ENCODE measurements around the gene AIPL1.

AIPL1 gene

DNA sequence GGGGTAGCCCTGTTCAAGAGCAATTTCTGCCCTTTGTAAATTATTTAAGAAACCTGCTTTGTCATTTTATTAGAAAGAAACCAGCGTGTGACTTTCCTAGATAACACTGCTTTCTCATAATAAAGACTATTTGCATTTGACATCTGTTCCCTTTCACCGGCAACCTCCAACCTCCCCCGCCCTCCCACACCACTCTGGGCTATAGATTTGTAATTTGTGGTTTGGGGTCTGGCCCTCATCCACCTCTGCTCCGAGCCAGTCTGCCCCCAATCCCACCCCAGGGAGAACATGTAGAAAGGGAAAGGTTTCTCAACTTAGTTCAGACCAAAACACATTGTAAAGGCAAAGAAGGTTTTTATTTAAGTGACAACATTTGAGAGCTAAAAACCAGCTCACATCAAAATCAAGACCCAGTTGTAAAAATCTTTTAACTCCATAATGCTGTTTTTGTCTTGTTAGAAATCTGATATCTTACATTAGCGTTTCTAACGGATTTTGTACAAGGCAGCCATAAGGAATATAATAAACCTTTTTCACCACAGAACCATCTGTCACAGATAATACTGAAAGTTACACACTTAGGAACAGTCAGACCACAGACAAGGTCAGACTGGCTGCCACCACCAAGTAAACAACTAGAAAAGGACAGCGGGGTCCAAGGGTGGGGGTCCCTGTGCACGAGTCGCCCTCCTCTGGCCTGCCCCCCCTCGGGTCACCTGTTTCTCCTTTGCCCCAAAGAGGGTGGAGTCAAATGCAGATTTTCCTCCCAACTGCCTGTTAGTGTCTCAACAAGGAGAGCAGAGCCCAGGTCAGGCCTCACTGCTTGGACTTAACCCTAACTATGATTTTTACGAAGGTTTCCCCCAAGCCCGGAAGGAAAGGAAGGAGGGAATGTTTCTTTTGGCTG, 16.3 kb upstream of the AIPL1 start:
- no peak for DNase-seq (ENCODE audit: low read depth, low spot score)

DNA sequence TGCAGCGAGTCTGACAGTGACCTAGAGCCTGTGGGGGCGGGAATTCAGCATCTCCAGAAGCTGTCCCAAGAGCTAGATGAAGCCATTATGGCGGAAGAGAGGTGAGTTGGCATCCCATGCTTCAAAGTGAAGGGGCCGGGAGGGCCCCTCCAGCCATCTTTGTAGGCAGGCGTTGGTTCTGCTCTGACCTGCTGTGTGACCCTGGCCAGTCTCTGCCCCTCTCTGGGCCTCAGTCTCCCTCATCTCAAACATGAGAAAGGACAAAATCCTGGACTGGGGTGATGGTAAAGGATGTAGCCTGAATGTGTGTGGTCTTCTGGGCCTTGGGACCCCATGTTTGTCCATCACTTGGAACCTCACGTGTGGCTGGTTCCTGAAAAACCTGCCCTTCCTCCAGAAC, 14.4 kb upstream of the AIPL1 start:
- DNase-seq (ENCODE audit: low read depth, low spot score) = no peak

DNA sequence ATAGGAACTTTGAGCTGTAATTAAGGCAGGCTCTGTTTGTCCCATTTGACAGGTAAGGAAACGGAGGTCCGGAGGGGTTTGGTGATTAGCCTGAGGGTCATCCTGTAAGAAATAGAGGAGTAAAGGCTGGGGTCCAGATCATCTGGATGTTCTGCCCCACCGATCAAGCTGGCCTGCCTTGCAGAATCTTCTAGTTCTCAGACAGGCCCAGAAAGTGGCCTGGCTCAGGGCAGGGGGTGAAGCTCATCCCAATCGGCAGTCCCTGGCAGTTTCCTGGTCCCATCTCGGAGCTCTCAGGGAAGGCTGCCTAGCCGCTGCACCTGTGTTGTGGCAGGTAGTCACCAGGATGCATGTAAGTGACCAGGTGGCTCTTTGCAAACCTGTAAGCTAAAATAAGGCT, 13.6 kb upstream of the AIPL1 start:
- DNase-seq (ENCODE audit: low read depth, low spot score) = no peak

- DNase-seq (ENCODE audit: low read depth, low spot score) = no peak
Observed at GRCh38 chr17:6446516-6447100, 11.7 kb upstream of the AIPL1 start.

GRCh38 chr17:6444571-6445335, 9.8 kb upstream of the AIPL1 start:
- DNase-seq (ENCODE audit: low read depth, low spot score) = no peak

DNA sequence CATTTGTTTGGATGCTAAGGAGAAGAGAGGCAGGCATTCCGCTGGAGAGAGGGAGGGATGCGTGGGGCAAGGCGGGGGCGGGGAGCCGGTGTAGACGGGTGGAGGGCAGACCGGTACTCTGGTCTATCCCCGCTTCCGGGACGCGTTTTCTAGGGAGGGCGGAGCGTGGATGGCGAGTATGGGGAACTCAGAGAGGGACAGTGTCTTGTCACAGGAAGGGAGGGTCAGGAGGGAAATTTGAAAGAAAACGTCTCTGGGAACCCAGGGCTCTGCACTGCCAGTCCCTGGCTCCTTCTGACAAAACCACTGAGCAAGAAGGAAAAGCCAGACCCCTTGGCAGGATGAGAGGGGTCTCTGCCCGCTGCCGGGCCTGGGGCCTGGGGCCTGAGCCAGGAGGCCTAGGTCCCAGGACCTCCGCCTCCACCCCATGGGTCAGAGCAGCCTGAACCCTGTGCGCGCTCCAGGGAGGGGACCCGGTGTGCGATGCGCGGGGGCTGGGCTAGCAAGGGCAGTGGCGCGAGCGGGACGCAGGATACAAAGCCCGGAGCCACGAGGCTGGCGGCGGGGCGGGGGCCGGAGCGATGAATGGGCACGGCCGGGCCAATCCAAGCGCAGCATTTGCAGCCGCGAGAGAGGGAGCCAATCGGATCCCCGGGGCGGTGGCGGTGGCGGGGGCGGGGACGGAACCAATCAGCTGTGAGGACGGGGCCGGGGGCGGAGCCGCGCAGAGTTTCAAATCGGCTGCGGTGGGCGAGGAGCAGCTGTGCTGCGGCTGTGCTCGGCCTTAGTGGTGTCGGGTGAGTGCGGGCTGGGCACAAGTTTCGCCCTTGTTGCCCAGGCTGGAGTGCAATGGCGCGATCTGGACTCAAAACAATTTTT, 9.0 kb upstream of the AIPL1 start, which contains the start of gene PIMREG:
TSS of gene PIMREG (plus strand) at position 764 of the 879 bp plus-strand sequence. CDS start 656 bp downstream, outside the sequence.
- DNase-seq (ENCODE audit: low read depth, low spot score) = no peak

- no peak for DNase-seq (ENCODE audit: low read depth, low spot score)
Observed at GRCh38 chr17:6442775-6443174, 7.9 kb upstream of the AIPL1 start.

DNA sequence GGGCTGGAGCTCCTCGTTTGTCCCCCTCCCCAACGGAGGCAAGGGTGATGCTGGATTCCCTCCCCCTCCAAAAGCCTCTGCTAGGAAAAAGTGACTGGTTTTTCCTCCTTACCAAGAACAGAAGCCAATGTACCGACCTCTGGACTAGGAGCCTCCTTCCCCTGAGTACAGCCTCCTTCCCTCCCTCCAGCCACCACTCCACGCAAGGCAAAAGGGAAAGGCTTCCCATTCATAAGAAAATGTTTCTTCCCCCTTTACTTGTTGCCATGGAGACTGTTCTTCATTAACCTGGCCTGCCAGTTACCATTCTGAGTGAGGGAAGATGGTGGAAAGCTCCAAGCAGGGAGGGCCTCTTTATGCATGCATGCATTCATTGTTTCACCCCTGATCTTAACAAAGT, 5.0 kb upstream of the AIPL1 start:
- no peak for DNase-seq (ENCODE audit: low read depth, low spot score)

DNA sequence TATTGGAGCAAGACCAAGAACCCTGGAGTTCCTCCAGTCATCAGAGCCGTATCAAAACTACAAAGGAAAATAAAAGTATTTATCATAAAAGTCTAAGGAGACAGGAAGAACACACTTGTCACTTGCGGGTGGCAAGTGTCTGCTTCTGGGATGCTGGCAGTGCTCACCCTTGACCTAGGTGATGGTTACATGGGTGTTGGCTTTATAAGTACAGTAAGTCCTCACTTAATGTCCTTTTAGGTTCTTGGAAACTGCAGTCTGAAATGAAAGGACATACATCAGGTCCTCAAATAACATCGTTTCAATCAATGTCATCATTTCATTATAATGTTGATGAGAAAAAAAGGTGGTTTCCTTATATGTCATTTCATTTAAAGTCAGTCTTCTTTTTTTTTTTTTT, 3.0 kb upstream of the AIPL1 start:
- no peak for DNase-seq (ENCODE audit: low read depth, low spot score)

DNA sequence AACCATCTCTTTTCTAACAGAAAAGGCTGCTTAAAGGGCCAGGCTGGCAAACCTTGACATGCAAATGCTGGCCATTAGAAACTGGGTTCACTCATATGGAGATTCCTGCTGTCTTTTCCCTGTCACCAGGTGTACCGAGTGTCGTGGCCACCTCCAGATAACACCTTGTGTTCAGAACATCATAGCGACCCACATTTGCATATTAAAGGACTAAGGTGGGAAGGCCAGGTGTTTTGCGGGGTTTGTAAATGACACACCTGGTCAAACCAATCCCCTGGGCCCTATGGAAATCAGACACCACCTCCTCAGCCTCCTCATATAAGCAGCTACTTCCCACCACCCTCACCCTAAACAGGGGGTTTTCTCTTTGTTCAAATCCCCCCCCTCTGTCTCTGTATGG, 2.5 kb upstream of the AIPL1 start:
- no peak for DNase-seq (ENCODE audit: low read depth, low spot score)

DNA sequence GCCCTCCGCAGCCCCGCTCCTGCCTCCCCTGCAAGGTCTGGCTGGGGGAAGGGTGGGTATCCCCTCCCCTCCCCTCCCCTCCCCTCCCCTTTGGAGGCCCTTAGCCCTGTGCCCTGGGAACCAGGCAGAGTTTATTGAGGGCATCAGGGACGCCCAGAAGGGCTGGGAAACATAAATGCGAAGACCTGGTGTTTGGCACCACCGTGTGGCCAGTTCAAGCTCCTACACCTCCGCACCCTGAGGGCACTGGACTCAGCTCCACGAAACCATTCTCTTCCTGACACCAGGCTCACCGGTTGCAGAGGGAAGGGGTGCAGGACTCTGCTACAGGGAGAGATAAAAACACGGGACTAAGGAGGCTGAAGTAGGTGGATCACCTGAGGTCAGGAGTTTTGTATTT, 1.0 kb upstream of the AIPL1 start:
- DNase-seq (ENCODE audit: low read depth, low spot score) = no peak

- DNase-seq (ENCODE audit: low read depth, low spot score) = no peak
Observed at GRCh38 chr17:6430769-6431168, 4.2 kb downstream of the AIPL1 start.

DNA sequence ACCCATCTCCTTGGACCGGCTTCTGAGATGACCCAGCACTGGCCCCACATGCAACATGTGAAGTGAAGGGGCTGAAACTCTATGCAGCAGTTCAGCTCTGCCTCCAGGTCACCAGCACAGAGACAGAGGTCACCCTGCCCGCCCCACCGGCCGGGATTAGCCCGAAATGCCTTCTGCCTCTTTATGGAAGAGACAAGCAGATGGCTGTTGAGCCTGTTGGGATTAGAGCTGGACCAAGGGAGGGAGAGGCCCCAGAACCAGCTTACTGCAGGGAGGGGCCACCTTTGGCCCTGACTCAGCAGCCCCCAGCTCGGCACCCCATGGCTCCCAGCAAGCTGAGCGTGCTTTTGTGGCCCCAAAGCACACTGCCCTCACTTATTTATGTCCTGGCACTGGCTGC, 5.7 kb downstream of the AIPL1 start:
- no peak for DNase-seq (ENCODE audit: low read depth, low spot score)

- no peak for DNase-seq (ENCODE audit: low read depth, low spot score)
Observed at GRCh38 chr17:6428207-6428965, 6.5 kb downstream of the AIPL1 start.

DNA sequence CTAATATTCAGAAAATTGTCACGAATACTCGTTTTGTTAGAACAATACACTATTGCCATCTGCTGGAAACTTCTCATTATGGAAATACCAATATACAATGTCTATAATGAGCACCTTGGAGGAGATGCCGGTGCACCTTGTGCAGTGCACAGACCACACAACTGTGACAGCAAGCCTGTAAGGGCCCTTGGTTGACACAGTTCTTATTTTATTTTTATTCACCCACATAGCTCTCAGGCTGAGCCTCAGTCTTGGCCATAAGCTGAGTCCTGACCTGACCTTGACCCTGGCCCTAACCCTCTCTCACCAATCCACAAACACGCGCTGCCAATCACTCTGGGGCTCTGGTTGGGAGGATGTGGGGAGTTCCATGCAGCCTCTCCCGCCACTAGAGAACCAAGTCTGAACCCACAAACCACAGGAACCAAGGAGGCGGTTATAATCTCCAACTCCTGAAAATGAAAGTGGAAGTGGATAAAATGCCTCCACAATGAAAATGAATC, 7.6 kb downstream of the AIPL1 start:
- DNase-seq (ENCODE audit: low read depth, low spot score) = no peak

- DNase-seq (ENCODE audit: low read depth, low spot score) = no peak
Observed at GRCh38 chr17:6426356-6427101, 8.4 kb downstream of the AIPL1 start.

GRCh38 chr17:6425407-6425806, 9.5 kb downstream of the AIPL1 start:
- no peak for DNase-seq (ENCODE audit: low read depth, low spot score)

- DNase-seq (ENCODE audit: low read depth, low spot score) = no peak
Observed at GRCh38 chr17:6423931-6424330, 11.0 kb downstream of the AIPL1 start.

- DNase-seq (ENCODE audit: low read depth, low spot score) = no peak
Observed at GRCh38 chr17:6422654-6423241, 12.2 kb downstream of the AIPL1 start.

Measured in iPS DF 19.7 (cell line).